ENCODE results near the gene OR10G3.
"Not testable (repeated sequence)": the region's sequence is repeated elsewhere in the genome, so short reads cannot be mapped to it uniquely, and the experiment has no call there.

OR10G3 gene

GRCh38 chr14:21579976-21580375 is at the start of gene OR10G3:
OR10G3 (minus strand) TSS chr14:21580076; CDS start chr14:21570744, 9,332 bp downstream.
- DNase-seq = no peak

- no peak for DNase-seq
These were observed 46.8 kb upstream of the OR10G3 start for GRCh38 chr14:21626491-21627230.

GRCh38 chr14:21617614-21618013 is 37.7 kb upstream of the OR10G3 start:
- no peak for DNase-seq

GRCh38 chr14:21614240-21614639 is 34.4 kb upstream of the OR10G3 start:
- no peak for DNase-seq

GRCh38 chr14:21612324-21612723 is 32.4 kb upstream of the OR10G3 start:
- DNase-seq = no peak

- not testable (repeated sequence) for DNase-seq
These were observed 22.3 kb upstream of the OR10G3 start for GRCh38 chr14:21602181-21602580.

GRCh38 chr14:21589317-21589716 is 9.4 kb upstream of the OR10G3 start:
- no peak for DNase-seq

- no peak for DNase-seq
These were observed 4.2 kb downstream of the OR10G3 start for GRCh38 chr14:21575661-21576060.

GRCh38 chr14:21572604-21573003 is 7.3 kb downstream of the OR10G3 start:
- DNase-seq = no peak

GRCh38 chr14:21558703-21559170 is 21.1 kb downstream of the OR10G3 start:
- no peak for DNase-seq

- no peak for DNase-seq
These were observed 22.6 kb downstream of the OR10G3 start for GRCh38 chr14:21557084-21557901.

- no peak for DNase-seq
These were observed 23.3 kb downstream of the OR10G3 start for GRCh38 chr14:21556378-21557083.

GRCh38 chr14:21553266-21553665 is 26.6 kb downstream of the OR10G3 start:
- DNase-seq = no peak

- not testable (repeated sequence) for DNase-seq
These were observed 35.3 kb downstream of the OR10G3 start for GRCh38 chr14:21544588-21544987.

- DNase-seq = no peak
These were observed 35.9 kb downstream of the OR10G3 start for GRCh38 chr14:21543963-21544362.

- no peak for DNase-seq
These were observed 36.3 kb downstream of the OR10G3 start for GRCh38 chr14:21543521-21543960.

- DNase-seq = no peak
These were observed 38.3 kb downstream of the OR10G3 start for GRCh38 chr14:21541413-21542074.

- no peak for DNase-seq
These were observed 40.5 kb downstream of the OR10G3 start for GRCh38 chr14:21539189-21539940.

- DNase-seq = no peak
These were observed 42.8 kb downstream of the OR10G3 start for GRCh38 chr14:21537090-21537424.

- no peak for DNase-seq
These were observed 43.3 kb downstream of the OR10G3 start for GRCh38 chr14:21536418-21537089.

All from GOT3 (cell line).